Jurkat, Clone E6-1 (cell line): ENCODE data around the gene MSMP.

ENCODE experiments used
- DNase-seq: peaks from one replicate; pipeline ENCODE4 v3.0.0-alpha.2; 2011; ENCODE audit warnings: low read depth, low spot score
- H3K4me3 ChIP-seq: 2 replicates; pipeline ENCODE4 v1.5.1; 2011; ENCODE audit warnings: mild to moderate bottlenecking, low read length, control low read depth, moderate library complexity

Gene MSMP

GRCh38 chr9:35710818-35711500 is 43.1 kb downstream of the MSMP start:
- no peak for DNase-seq
- H3K4me3 ChIP-seq, result no peak overlapping the region

GRCh38 chr9:35708146-35708545 is 45.9 kb downstream of the MSMP start:
- no peak for DNase-seq
- no peak overlapping the region for H3K4me3 ChIP-seq

- no peak overlapping the region for H3K4me3 ChIP-seq
- no peak for DNase-seq
Observed at GRCh38 chr9:35706951-35707350, 47.1 kb downstream of the MSMP start.

GRCh38 chr9:35705836-35706430 is 48.1 kb downstream of the MSMP start:
- H3K4me3 ChIP-seq, result no peak overlapping the region
- DNase-seq, result no peak

GRCh38 chr9:35705372-35705771 is 48.7 kb downstream of the MSMP start:
- DNase-seq, result no peak
- no peak overlapping the region for H3K4me3 ChIP-seq

GRCh38 chr9:35703906-35704672 is 50.0 kb downstream of the MSMP start:
- DNase-seq, result no peak
- no peak overlapping the region for H3K4me3 ChIP-seq
